ENCODE results near the gene CDC5L.

DNA sequence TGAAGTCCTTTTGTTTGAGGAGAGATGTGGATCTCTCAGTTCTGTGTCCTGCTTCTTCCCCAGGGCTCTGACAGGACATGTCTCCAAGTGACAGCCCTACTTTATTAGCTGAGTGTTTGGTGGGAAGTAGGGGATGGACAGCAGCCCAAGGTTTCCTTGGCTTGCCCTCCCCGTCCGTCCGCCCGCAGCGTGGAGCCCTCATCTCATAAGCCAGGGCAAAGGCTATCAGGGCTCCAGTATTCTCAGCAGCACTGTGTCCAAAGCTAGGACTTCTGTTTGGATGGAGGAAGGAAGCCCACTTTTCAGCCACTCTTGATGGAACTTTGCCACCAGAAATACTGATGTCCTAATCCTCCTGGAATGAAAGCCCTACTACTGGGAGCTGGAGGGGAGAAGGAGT, 13.6 kb downstream of the CDC5L start:
- TF ChIP-seq FOXM1 (IDR thresholded peaks at IDR 0.05; ENCODE audit: borderline replicate concordance) (no peak), SUZ12 (IDR thresholded peaks at IDR 0.05) (no peak), SP1 (IDR thresholded peaks at IDR 0.05) (no peak), ELF4 (IDR thresholded peaks at IDR 0.05) (no peak), HDGF (IDR thresholded peaks at IDR 0.05; ENCODE audit: borderline replicate concordance) (no peak), LEF1 (IDR thresholded peaks at IDR 0.05; ENCODE audit: borderline replicate concordance) (no peak), FOXA1 (IDR thresholded peaks at IDR 0.05) (no peak), ZNF384 (IDR thresholded peaks at IDR 0.05) (no peak), TARDBP (IDR thresholded peaks at IDR 0.05) (no peak)

Measured in HEK293T (cell line).